ENCODE data around the gene XAB2.

DNA sequence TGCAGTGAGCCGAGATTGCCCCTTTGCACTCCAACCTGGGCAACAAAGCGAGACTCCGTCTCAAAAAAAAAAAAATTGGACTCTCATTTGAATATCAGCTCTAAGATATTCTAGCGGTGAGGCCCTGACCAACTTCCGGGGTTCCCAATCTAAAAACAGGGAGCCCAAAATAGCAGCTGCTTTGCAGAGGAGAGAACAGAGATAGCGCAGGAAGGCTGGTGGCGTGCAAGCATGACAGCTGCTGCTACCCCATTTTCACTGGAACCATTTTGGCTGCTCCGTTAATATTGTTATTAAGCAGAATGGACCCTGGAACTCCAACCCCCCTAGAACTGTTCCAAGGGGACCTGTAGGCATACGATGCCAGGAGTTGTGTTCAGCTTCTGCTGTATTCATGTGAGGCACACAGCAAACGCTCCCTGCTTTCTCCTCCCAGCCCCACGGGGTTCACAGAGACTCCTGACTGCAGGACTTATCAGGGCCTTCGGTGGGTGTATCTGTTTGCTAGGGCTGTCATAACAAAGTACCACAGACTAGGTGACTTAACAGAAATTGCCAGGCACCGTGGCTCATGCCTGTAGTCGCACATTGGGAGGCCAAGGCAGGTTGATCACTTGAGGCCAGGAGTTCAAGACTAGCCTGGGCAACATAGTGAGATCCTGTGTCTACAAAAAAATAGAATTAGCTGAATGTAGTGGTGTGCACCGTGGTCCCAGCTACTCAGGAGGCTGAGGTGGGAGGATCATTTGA is 19.1 kb upstream of the XAB2 start:
- TF ChIP-seq, protein P1, sequence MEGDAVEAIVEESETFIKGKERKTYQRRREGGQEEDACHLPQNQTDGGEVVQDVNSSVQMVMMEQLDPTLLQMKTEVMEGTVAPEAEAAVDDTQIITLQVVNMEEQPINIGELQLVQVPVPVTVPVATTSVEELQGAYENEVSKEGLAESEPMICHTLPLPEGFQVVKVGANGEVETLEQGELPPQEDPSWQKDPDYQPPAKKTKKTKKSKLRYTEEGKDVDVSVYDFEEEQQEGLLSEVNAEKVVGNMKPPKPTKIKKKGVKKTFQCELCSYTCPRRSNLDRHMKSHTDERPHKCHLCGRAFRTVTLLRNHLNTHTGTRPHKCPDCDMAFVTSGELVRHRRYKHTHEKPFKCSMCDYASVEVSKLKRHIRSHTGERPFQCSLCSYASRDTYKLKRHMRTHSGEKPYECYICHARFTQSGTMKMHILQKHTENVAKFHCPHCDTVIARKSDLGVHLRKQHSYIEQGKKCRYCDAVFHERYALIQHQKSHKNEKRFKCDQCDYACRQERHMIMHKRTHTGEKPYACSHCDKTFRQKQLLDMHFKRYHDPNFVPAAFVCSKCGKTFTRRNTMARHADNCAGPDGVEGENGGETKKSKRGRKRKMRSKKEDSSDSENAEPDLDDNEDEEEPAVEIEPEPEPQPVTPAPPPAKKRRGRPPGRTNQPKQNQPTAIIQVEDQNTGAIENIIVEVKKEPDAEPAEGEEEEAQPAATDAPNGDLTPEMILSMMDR (IDR thresholded peaks at IDR 0.05): no peak
- TF ChIP-seq POLR2A (IDR thresholded peaks at IDR 0.05): no peak

All from adrenal gland (tissue), 5 donors.